GM12878 (cell line): Measurements from ENCODE around the gene FOXP4. TPM values are rescaled to one million over a fixed set of nuclear protein-coding genes. Genes with fewer than 3 reads are reported as not detected.

Experiments
- ATAC-seq: fragments of 200-7000 bp; cut with Tn5 transposase; 3 replicates; pipeline ENCODE4 v1.9.1; 2020; ENCODE audit warnings: mild to moderate bottlenecking, moderate library complexity
- BruUV-seq: library from RNA; stranded (reverse); fragments of 400-500 nt; replicated peaks from 2 replicates; lab custom pipeline; 2021; lab: Mats Ljungman, UMichigan
- CTCF ChIA-PET: fragments of 300-600 bp; sonication (Branson Sonifier 250); formaldehyde crosslinking; extraction: SDS; loops from one replicate; lab custom pipeline; 2021; ENCODE audit warnings: inconsistent platforms; lab: Yijun Ruan, JAX
- POLR2A ChIA-PET: fragments of 350-600 bp; formaldehyde crosslinking; extraction: SDS; loops from one replicate; lab custom pipeline; 2021; ENCODE audit warnings: inconsistent platforms; lab: Charles Lee
- RAD21 ChIA-PET: fragments of 300-600 bp; sonication (Branson Sonifier 250); formaldehyde crosslinking; loops from one replicate; lab custom pipeline; 2023; ENCODE audit warnings: antibody characterized with exemption; ENCODE audit not compliant: unreplicated experiment; lab: Charles Lee
- SMC1A ChIA-PET: fragments of 300-600 bp; sonication (Branson Sonifier 250); formaldehyde crosslinking; loops from one replicate; lab custom pipeline; 2023; ENCODE audit not compliant: unreplicated experiment, uncharacterized antibody; lab: Charles Lee
- DNase-seq: peaks from one replicate; pipeline ENCODE4 v3.0.0-alpha.2; 2011; ENCODE audit warnings: low read depth, low spot score
- FAIRE-seq: peaks from 3 replicates; lab custom pipeline; 2011; peaks lifted over from hg19 to GRCh38; lab: Jason Lieb, UNC
- H2AFZ ChIP-seq: 2 replicates; pipeline ENCODE4 v1.6.0; 2011; ENCODE audit warnings: low read depth, low read length, control low read depth; ENCODE audit not compliant: control insufficient read depth
- H3K27ac ChIP-seq: 2 replicates; pipeline ENCODE4 v1.5.1; 2011; ENCODE audit warnings: control low read depth; ENCODE audit not compliant: control insufficient read depth, insufficient read depth
- H3K27me3 ChIP-seq, 2 experiments: replicated peaks in 1 of 2; 2 replicates each; pipeline versions ENCODE4 v1.6.0 to v1.6.1; 2011; ENCODE audit warnings: low read length in 1 of 2; ENCODE audit not compliant: control insufficient read depth in 2 of 2, insufficient read depth in 2 of 2
- H3K36me3 ChIP-seq, 2 experiments: 2 replicates each; pipeline ENCODE4 v1.5.1; 2011; ENCODE audit warnings: low read length in 1 of 2; ENCODE audit not compliant: control insufficient read depth in 2 of 2, insufficient read depth in 2 of 2
- H3K4me1 ChIP-seq: 2 replicates; pipeline ENCODE4 v1.6.1; 2011; ENCODE audit warnings: mild to moderate bottlenecking, low read length, moderate library complexity, mixed read lengths; ENCODE audit not compliant: control insufficient read depth, insufficient read depth
- H3K4me2 ChIP-seq: 2 replicates; pipeline ENCODE4 v1.6.0; 2011; ENCODE audit warnings: control low read depth; ENCODE audit not compliant: control insufficient read depth, insufficient read depth
- H3K4me3 ChIP-seq: fragments of 200-600 bp; sonication (generic); 2 replicates; pipeline ENCODE4 v1.5.1; 2016
- H3K79me2 ChIP-seq: 2 replicates; pipeline ENCODE4 v1.6.0; 2011; ENCODE audit warnings: low read length; ENCODE audit not compliant: control insufficient read depth, insufficient read depth
- H3K9ac ChIP-seq: 2 replicates; pipeline ENCODE4 v1.8.0; 2011; ENCODE audit warnings: low read length, control low read depth, mixed read lengths; ENCODE audit not compliant: control insufficient read depth, insufficient read depth
- H3K9me3 ChIP-seq: replicated peaks from 3 replicates; pipeline ENCODE4 v1.5.1; 2011; ENCODE audit warnings: mild to moderate bottlenecking, low read length; ENCODE audit not compliant: control insufficient read depth, insufficient read depth
- H4K20me1 ChIP-seq: 2 replicates; pipeline ENCODE4 v1.6.0; 2011; ENCODE audit not compliant: control insufficient read depth, insufficient read depth
- CREB1 ChIP-seq: IDR thresholded peaks from 2 replicates; pipeline ENCODE4 v1.6.1; 2012; ENCODE audit warnings: low read depth, mild to moderate bottlenecking, inconsistent platforms
- EED ChIP-seq: sonication (generic); IDR thresholded peaks from 2 replicates; pipeline ENCODE4 v1.6.1; 2016; ENCODE audit warnings: antibody characterized with exemption, low read depth
- ESRRA ChIP-seq: IDR thresholded peaks from 2 replicates; pipeline ENCODE4 v1.6.1; 2012; ENCODE audit warnings: mild to moderate bottlenecking, low read length, improper control_type of control experiment
- ETV6 ChIP-seq, 2 experiments: fragments of 450-650 bp in 1 of 2; IDR thresholded peaks in 1 of 2; conservative IDR thresholded peaks in 1 of 2; 2 replicates each; pipeline ENCODE4 v1.6.1; 2014; ENCODE audit warnings: antibody characterized with exemption in 1 of 2, borderline replicate concordance in 1 of 2, low read depth in 1 of 2, mild to moderate bottlenecking in 1 of 2, moderate library complexity in 1 of 2
- HDAC6 ChIP-seq: fragments of 200-600 bp; sonication (generic); IDR thresholded peaks from one replicate; pipeline ENCODE4 v1.8.0; 2017; ENCODE audit warnings: antibody characterized with exemption; ENCODE audit not compliant: unreplicated experiment
- JUND ChIP-seq: IDR thresholded peaks from 2 replicates; pipeline ENCODE4 v1.6.1; 2012; ENCODE audit warnings: low read depth, mild to moderate bottlenecking, low read length, improper control_type of control experiment, moderate library complexity
- KLF5 ChIP-seq: fragments of 450-650 bp; IDR thresholded peaks from 2 replicates; pipeline ENCODE4 v1.6.1; 2014; ENCODE audit warnings: mild to moderate bottlenecking; ENCODE audit not compliant: partially characterized antibody
- MYB ChIP-seq: fragments of 150-350 bp; IDR thresholded peaks from 2 replicates; pipeline ENCODE4 v1.6.1; 2014; ENCODE audit warnings: mild to moderate bottlenecking, low read depth, low read length, borderline replicate concordance
- NR2F1 ChIP-seq: fragments of 450-650 bp; conservative IDR thresholded peaks from 2 replicates; pipeline ENCODE4 v1.6.1; 2017; ENCODE audit warnings: mild to moderate bottlenecking
- RBBP5 ChIP-seq: fragments of 200-600 bp; sonication (generic); conservative IDR thresholded peaks from 2 replicates; pipeline ENCODE4 v1.6.1; 2016
- SMAD1 ChIP-seq: fragments of 450-650 bp; IDR thresholded peaks from 2 replicates; pipeline ENCODE4 v1.6.1; 2018; ENCODE audit warnings: mild to moderate bottlenecking, low read depth; ENCODE audit not compliant: partially characterized antibody
- SRF ChIP-seq, 2 experiments: IDR thresholded peaks; 2 replicates each; pipeline ENCODE4 v1.6.1; 2011; ENCODE audit warnings: low read depth in 2 of 2, low read length in 2 of 2, mild to moderate bottlenecking in 1 of 2, moderate library complexity in 1 of 2
- YY1 ChIP-seq: IDR thresholded peaks from 2 replicates; pipeline ENCODE4 v1.6.1; 2011; ENCODE audit warnings: low read depth, mild to moderate bottlenecking, low read length
- ZNF274 ChIP-seq: IDR thresholded peaks from one replicate; pipeline ENCODE4 v1.8.0; 2011; ENCODE audit not compliant: insufficient read length, insufficient read depth
- ZSCAN29 ChIP-seq: fragments of 450-650 bp; IDR thresholded peaks from 2 replicates; pipeline ENCODE4 v1.6.1; 2017; ENCODE audit warnings: mild to moderate bottlenecking, moderate library complexity
- WGBS: methylation state at CpG from one replicate; pipeline ENCODE4 v1.1.6; 2016; ENCODE audit warnings: low lambda C conversion rate; ENCODE audit not compliant: insufficient replicate concordance, insufficient coverage; ENCODE audit errors: missing lambda C conversion rate; 5-methylcytosine and 5-hydroxymethylcytosine counted together
- in situ Hi-C: fragments of 300-500 bp; cut with MboI; formaldehyde crosslinking; loops from 9 replicates; pipeline ENCODE4 v1.14.3; 2018; ENCODE audit warnings: mixed read lengths
- intact Hi-C: fragments of 100-400 bp; cut with micrococcal nuclease; formaldehyde crosslinking; loops from one replicate; pipeline ENCODE4 v1.14.2; 2022; ENCODE audit not compliant: unreplicated experiment
- polyA plus RNA-seq, 11 experiments: library from polyadenylated mRNA; depleted of rRNA in 4 of 11; unstranded in 6 of 11; stranded (reverse) in 5 of 11; fragments of >200 nt; fragmentation: Nextera tagmentation in 4 of 11; fragmentation: Illumina TruSeq in 1 of 11; extraction: Ambion mirVana in 4 of 11; extraction: Trizol in 1 of 11; gene quantifications; 1 replicate in 1 of 11; 2 replicates in 10 of 11; pipeline versions ENCODE4 v1.2.1 to v1.2.3, GENCODE V29; 2011 to 2016; ENCODE audit warnings: inconsistent platforms in 2 of 11, missing spikeins in 2 of 11, low read depth in 1 of 11
- total RNA-seq, 4 experiments: library from RNA; depleted of rRNA in 3 of 4; stranded (reverse); fragments of >200 nt in 3 of 4; fragmentation: Illumina TruSeq in 1 of 4; extraction: Trizol in 1 of 4; gene quantifications; 2 replicates each; pipeline versions ENCODE4 v1.2.1 to v1.2.3, GENCODE V29; 2013 to 2021
- TF ChIP-seq, protein P1 (sequence below): fragments of 450-650 bp; formaldehyde crosslinking; IDR thresholded peaks from 2 replicates; pipeline ENCODE4 v1.5.0; 2022; ENCODE audit warnings: mild to moderate bottlenecking, missing genetic modification characterization
- TF ChIP-seq, protein P2 (sequence below): fragments of 450-650 bp; IDR thresholded peaks from 2 replicates; pipeline ENCODE4 v1.6.1; 2016; ENCODE audit warnings: mild to moderate bottlenecking
- TF ChIP-seq, protein P3 (sequence below): fragments of 450-650 bp; conservative IDR thresholded peaks from 2 replicates; pipeline ENCODE4 v1.6.1; 2017; ENCODE audit warnings: mild to moderate bottlenecking, moderate library complexity

FOXP4 gene
- total and polyA plus RNA-seq, 10 of the 15 experiments (the other 5 are each of a cell fraction or from before 2014, with no cell fraction given) = 0.31 to 46.1 (median 2.3) TPM

DNA sequence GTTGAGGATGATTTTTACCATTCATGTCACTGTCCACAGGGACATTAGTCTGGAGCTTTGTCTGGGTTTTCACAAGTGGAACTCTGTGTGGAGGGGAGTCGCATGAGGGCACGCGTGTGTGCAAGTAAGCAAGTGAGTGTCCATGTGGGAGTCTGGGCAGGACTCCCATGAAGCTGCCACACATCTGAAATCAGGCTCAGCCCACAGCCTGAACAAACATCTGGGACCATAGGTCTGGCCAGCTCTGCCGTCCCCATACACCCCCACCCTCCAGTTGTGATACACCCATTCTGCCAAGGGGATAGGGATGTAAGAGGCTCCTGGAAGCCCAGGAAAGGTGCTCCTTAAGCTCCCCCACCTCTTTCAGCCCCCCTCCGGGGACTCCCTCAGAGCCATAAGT, 17.1 kb upstream of the FOXP4 start (continued):
- TF ChIP-seq, protein P1, sequence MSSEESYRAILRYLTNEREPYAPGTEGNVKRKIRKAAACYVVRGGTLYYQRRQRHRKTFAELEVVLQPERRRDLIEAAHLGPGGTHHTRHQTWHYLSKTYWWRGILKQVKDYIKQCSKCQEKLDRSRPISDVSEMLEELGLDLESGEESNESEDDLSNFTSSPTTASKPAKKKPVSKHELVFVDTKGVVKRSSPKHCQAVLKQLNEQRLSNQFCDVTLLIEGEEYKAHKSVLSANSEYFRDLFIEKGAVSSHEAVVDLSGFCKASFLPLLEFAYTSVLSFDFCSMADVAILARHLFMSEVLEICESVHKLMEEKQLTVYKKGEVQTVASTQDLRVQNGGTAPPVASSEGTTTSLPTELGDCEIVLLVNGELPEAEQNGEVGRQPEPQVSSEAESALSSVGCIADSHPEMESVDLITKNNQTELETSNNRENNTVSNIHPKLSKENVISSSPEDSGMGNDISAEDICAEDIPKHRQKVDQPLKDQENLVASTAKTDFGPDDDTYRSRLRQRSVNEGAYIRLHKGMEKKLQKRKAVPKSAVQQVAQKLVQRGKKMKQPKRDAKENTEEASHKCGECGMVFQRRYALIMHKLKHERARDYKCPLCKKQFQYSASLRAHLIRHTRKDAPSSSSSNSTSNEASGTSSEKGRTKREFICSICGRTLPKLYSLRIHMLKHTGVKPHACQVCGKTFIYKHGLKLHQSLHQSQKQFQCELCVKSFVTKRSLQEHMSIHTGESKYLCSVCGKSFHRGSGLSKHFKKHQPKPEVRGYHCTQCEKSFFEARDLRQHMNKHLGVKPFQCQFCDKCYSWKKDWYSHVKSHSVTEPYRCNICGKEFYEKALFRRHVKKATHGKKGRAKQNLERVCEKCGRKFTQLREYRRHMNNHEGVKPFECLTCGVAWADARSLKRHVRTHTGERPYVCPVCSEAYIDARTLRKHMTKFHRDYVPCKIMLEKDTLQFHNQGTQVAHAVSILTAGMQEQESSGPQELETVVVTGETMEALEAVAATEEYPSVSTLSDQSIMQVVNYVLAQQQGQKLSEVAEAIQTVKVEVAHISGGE (CRISPR knock-in tag) = no peak
- TF ChIP-seq RBBP5 (no peak), CREB1 (no peak), HDAC6 (no peak)
- TF ChIP-seq, protein P2, sequence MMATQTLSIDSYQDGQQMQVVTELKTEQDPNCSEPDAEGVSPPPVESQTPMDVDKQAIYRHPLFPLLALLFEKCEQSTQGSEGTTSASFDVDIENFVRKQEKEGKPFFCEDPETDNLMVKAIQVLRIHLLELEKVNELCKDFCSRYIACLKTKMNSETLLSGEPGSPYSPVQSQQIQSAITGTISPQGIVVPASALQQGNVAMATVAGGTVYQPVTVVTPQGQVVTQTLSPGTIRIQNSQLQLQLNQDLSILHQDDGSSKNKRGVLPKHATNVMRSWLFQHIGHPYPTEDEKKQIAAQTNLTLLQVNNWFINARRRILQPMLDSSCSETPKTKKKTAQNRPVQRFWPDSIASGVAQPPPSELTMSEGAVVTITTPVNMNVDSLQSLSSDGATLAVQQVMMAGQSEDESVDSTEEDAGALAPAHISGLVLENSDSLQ = no peak

DNA sequence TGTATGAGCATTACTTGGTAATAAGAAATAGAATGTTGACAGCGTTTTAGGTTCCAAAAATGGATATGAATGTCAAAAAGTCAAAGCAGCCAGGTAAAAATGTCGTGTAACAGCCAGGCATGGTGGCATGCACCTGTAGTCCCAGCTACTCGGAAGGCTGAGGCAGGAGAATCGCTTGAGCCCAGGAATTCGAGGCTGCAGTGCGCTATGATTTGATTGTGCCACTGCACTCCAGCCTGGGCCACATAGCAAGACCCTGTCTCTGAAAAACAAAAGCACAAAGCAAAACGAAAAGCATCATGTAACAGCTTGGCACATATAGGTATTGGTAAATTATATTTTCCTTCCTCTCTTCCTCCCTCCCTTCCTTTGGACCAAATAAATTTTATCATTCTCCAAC, 16.2 kb upstream of the FOXP4 start:
- Histone ChIP-seq H3K9me3 (no peaks in the 10 kb centered on the region), H3K36me3 (no peaks in the 10 kb centered on the region), H2AFZ (no peak overlapping the region), H4K20me1 (no peaks in the 10 kb centered on the region), H3K4me2 (no peak overlapping the region), H3K9ac (no peak overlapping the region), H3K27ac (no peak overlapping the region), H3K4me3 (no peak overlapping the region), H3K27me3 (0 out of 4 replicates have a peak, but pooled peaks cover 0 to 2% of the 10 kb centered on the region in 2 experiments), H3K4me1 (peaks cover 29% of the 10 kb centered on the region), H3K79me2 (no peaks in the 10 kb centered on the region)
- no TSS peak for BruUV-seq
- no peak for ATAC-seq
- no peak for DNase-seq
- 86% methylated on average over 7 of the region's 7 CpGs for WGBS
- ChIA-PET SMC1A (interaction anchor here (1.5 to 2.0 kb wide), 5 partner anchors 9 to 68 kb away, joined by 4 to 7 read pairs (median 5); no protein-coding TSS in a partner anchor), CTCF (interaction anchor here (0.9 kb wide), 1 partner anchor 73 kb away, joined by 5 read pairs; no protein-coding TSS in a partner anchor), RAD21 (interaction anchor here (1.0 to 2.7 kb wide), 2 partner anchors 105 to 252 kb away, joined by 4 to 10 read pairs; no protein-coding TSS in a partner anchor), POLR2A (interaction anchor here (1.1 to 2.0 kb wide), 4 partner anchors 10 to 25 kb away, joined by 3 to 13 read pairs (median 3); no protein-coding TSS in a partner anchor)
- FAIRE-seq = no peak
- intact Hi-C loops (loop anchor here (5.0 kb wide), 2 partner anchors 43 to 62 kb away; no protein-coding TSS in a partner anchor), in situ Hi-C loops (no loop called here)
- TF ChIP-seq SRF (IDR thresholded peaks at IDR 0.05; ENCODE audit: low read depth in 2 of 2, low read length in 2 of 2) (no peak), YY1 (no peak), ESRRA (no peak), EED (no peak), NR2F1 (no peak), MYB (no peak), ZSCAN29 (no peak), JUND (no peak), ZNF274 (no peak), ETV6 (conservative IDR thresholded peaks at IDR 0.05 in 1 of 2, IDR thresholded peaks at IDR 0.05 in 1 of 2; ENCODE audit: borderline replicate concordance in 1 of 2, low read depth in 1 of 2) (no peak), SMAD1 (no peak), KLF5 (no peak)
- TF ChIP-seq, protein P3, sequence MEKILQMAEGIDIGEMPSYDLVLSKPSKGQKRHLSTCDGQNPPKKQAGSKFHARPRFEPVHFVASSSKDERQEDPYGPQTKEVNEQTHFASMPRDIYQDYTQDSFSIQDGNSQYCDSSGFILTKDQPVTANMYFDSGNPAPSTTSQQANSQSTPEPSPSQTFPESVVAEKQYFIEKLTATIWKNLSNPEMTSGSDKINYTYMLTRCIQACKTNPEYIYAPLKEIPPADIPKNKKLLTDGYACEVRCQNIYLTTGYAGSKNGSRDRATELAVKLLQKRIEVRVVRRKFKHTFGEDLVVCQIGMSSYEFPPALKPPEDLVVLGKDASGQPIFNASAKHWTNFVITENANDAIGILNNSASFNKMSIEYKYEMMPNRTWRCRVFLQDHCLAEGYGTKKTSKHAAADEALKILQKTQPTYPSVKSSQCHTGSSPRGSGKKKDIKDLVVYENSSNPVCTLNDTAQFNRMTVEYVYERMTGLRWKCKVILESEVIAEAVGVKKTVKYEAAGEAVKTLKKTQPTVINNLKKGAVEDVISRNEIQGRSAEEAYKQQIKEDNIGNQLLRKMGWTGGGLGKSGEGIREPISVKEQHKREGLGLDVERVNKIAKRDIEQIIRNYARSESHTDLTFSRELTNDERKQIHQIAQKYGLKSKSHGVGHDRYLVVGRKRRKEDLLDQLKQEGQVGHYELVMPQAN = no peak
